K562 (cell line): Measurements from ENCODE around the gene TAL1. TPM values are rescaled to one million over a fixed set of nuclear protein-coding genes. Genes with fewer than 3 reads are reported as not detected.
A peak's percentile ranks its signal among the peaks of the same experiment; 100 is the strongest.

Experiments
- CBX1 ChIP-seq: sonication (generic); IDR thresholded peaks from 2 replicates; pipeline ENCODE4 v1.6.1; 2016; ENCODE audit warnings: antibody characterized with exemption, low read depth, mild to moderate bottlenecking
- GABPB2 ChIP-seq: fragments of 250-450 bp; sonication (Bioruptor Pico); conservative IDR thresholded peaks from 2 replicates; pipeline ENCODE4 v1.5.1; 2021; ENCODE audit warnings: mild to moderate bottlenecking
- NFYB ChIP-seq: IDR thresholded peaks from 2 replicates; pipeline ENCODE4 v1.6.1; 2011; ENCODE audit warnings: mild to moderate bottlenecking, moderate library complexity; ENCODE audit not compliant: insufficient read length; ENCODE audit errors: extremely low read depth
- NR2C1 ChIP-seq, 2 experiments: fragments of 450-650 bp; IDR thresholded peaks; 2 replicates each; pipeline ENCODE4 v1.6.1; 2017; ENCODE audit warnings: mild to moderate bottlenecking in 2 of 2, antibody characterized with exemption in 1 of 2, inconsistent platforms in 1 of 2, missing compliant biosample characterization in 1 of 2, missing genetic modification characterization in 1 of 2
- PML ChIP-seq: IDR thresholded peaks from 2 replicates; pipeline ENCODE4 v1.6.1; 2012; ENCODE audit warnings: low read length, inconsistent platforms
- RBBP5 ChIP-seq: fragments of 200-600 bp; sonication (generic); IDR thresholded peaks from 2 replicates; pipeline ENCODE4 v1.6.1; 2012; ENCODE audit warnings: borderline replicate concordance, mild to moderate bottlenecking, low read length, control low read depth, inconsistent platforms; ENCODE audit not compliant: insufficient read depth, poor library complexity, severe bottlenecking
- SOX6 ChIP-seq: fragments of 450-650 bp; IDR thresholded peaks from 2 replicates; pipeline ENCODE4 v1.6.1; 2014; ENCODE audit warnings: mild to moderate bottlenecking
- SPI1 ChIP-seq: IDR thresholded peaks from 2 replicates; pipeline ENCODE4 v1.6.1; 2011; ENCODE audit warnings: low read depth, low read length, control low read depth, borderline replicate concordance
- ZEB2 ChIP-seq: fragments of 450-650 bp; IDR thresholded peaks from 2 replicates; pipeline ENCODE4 v1.6.1; 2016
- ZNF24 ChIP-seq: fragments of 450-650 bp; IDR thresholded peaks from 2 replicates; pipeline ENCODE4 v1.6.1; 2016
- ZNF589 ChIP-seq: fragments of 200-800 bp; sonication (Bioruptor generic); IDR thresholded peaks from 2 replicates; pipeline ENCODE4 v1.6.1; 2016; ENCODE audit warnings: low read depth, missing genetic modification characterization, missing compliant biosample characterization
- ZNF717 ChIP-seq: fragments of 250-450 bp; sonication (Bioruptor Pico); IDR thresholded peaks from 2 replicates; pipeline ENCODE4 v1.5.0; 2021
- polyA plus RNA-seq, 8 experiments: library from polyadenylated mRNA; depleted of rRNA in 4 of 8; stranded (reverse) in 5 of 8; unstranded in 3 of 8; fragments of >200 nt; fragmentation: Nextera tagmentation in 2 of 8; fragmentation: Illumina TruSeq in 1 of 8; extraction: Ambion mirVana in 2 of 8; extraction: Trizol in 1 of 8; gene quantifications; 2 replicates each; pipeline versions ENCODE4 v1.2.1 to v1.2.3, GENCODE V29; 2011 to 2014; ENCODE audit warnings: inconsistent platforms in 1 of 8, missing spikeins in 1 of 8
- total RNA-seq, 7 experiments: library from RNA; depleted of rRNA in 6 of 7; stranded (reverse); fragments of >200 nt in 6 of 7; fragmentation: Illumina TruSeq in 2 of 7; extraction: Trizol in 2 of 7; gene quantifications; 2 replicates each; pipeline versions ENCODE4 v1.2.1 to v1.2.3, GENCODE V29; 2011 to 2021; ENCODE audit warnings: low replicate concordance in 1 of 7
- TF ChIP-seq, protein P1 (sequence below): fragments of 250-450 bp; sonication (Bioruptor Pico); IDR thresholded peaks from 2 replicates; pipeline ENCODE4 v1.8.0; 2022; ENCODE audit warnings: moderate library complexity, mild to moderate bottlenecking, inconsistent platforms
- TF ChIP-seq, protein P2 (sequence below): sonication (generic); formaldehyde crosslinking; IDR thresholded peaks from 2 replicates; pipeline ENCODE4 v1.9.0; 2022; ENCODE audit warnings: mild to moderate bottlenecking, missing genetic modification reagents
- TF ChIP-seq, protein P3 (sequence below): fragments of 200-400 bp; formaldehyde crosslinking; IDR thresholded peaks from 2 replicates; pipeline ENCODE4 v1.6.1; 2017; ENCODE audit warnings: mild to moderate bottlenecking, low read depth, low read length, moderate library complexity
- TF ChIP-seq, protein P4 (sequence below): sonication (generic); formaldehyde crosslinking; IDR thresholded peaks from 2 replicates; pipeline ENCODE4 v1.8.0; 2022; ENCODE audit warnings: mild to moderate bottlenecking, missing genetic modification reagents
- TF ChIP-seq, protein P5 (sequence below): fragments of 450-650 bp; IDR thresholded peaks from 2 replicates; pipeline ENCODE4 v1.6.1; 2018; ENCODE audit not compliant: partially characterized antibody

Gene TAL1
- total and polyA plus RNA-seq, 9 of the 15 experiments (the other 6 are each of a cell fraction or from before 2014, with no cell fraction given): 18.5 to 106 (median 59.7) TPM

DNA sequence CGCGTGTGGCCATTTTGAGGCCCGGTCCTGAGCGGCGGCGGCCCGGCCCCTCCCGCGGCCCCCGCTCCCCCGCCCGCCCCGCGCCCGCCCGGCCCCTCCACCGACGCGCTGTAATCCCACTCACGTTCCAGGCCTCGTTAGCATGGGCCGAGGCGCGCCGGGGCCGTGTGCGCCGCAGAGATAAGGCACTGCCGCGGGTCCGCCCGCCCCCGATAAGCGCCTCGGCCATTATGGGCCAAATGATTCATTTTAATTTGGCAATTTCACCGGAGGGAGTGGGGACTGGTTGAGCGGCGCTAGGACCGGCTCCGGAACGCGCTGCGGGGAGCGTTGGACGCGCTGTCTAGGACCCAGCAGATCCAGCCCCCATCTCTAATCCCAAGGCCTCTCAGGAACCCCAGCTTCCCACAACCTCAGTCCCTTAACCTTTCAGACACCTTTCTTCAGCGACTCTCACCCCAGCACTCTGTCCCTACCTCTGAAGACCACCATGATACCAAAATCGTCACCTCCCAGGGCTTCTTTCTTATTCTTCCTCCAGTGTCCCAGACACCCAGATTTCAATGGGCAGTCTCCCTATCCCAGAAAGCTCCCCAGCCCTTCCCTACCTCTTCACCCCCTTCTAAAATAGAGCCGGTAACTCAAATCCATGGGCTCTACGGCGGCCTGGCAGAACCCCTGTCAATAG is at the start of gene TAL1 (continued):
- TF ChIP-seq ZNF589 (CRISPR knock-in tag): peak; percentile 95
- TF ChIP-seq PML: peak; percentile 95
- TF ChIP-seq, protein P1, sequence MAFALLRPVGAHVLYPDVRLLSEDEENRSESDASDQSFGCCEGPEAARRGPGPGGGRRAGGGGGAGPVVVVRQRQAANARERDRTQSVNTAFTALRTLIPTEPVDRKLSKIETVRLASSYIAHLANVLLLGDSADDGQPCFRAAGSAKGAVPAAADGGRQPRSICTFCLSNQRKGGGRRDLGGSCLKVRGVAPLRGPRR (CRISPR knock-in tag): no peak
- TF ChIP-seq, protein P2, sequence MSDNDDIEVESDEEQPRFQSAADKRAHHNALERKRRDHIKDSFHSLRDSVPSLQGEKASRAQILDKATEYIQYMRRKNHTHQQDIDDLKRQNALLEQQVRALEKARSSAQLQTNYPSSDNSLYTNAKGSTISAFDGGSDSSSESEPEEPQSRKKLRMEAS (CRISPR knock-in tag): peak; percentile 65; the same call in 1 of the 2 replicates
- TF ChIP-seq, protein P3, sequence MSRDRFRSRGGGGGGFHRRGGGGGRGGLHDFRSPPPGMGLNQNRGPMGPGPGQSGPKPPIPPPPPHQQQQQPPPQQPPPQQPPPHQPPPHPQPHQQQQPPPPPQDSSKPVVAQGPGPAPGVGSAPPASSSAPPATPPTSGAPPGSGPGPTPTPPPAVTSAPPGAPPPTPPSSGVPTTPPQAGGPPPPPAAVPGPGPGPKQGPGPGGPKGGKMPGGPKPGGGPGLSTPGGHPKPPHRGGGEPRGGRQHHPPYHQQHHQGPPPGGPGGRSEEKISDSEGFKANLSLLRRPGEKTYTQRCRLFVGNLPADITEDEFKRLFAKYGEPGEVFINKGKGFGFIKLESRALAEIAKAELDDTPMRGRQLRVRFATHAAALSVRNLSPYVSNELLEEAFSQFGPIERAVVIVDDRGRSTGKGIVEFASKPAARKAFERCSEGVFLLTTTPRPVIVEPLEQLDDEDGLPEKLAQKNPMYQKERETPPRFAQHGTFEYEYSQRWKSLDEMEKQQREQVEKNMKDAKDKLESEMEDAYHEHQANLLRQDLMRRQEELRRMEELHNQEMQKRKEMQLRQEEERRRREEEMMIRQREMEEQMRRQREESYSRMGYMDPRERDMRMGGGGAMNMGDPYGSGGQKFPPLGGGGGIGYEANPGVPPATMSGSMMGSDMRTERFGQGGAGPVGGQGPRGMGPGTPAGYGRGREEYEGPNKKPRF: no peak
- no peak for TF ChIP-seq NFYB
- TF ChIP-seq, protein P4, sequence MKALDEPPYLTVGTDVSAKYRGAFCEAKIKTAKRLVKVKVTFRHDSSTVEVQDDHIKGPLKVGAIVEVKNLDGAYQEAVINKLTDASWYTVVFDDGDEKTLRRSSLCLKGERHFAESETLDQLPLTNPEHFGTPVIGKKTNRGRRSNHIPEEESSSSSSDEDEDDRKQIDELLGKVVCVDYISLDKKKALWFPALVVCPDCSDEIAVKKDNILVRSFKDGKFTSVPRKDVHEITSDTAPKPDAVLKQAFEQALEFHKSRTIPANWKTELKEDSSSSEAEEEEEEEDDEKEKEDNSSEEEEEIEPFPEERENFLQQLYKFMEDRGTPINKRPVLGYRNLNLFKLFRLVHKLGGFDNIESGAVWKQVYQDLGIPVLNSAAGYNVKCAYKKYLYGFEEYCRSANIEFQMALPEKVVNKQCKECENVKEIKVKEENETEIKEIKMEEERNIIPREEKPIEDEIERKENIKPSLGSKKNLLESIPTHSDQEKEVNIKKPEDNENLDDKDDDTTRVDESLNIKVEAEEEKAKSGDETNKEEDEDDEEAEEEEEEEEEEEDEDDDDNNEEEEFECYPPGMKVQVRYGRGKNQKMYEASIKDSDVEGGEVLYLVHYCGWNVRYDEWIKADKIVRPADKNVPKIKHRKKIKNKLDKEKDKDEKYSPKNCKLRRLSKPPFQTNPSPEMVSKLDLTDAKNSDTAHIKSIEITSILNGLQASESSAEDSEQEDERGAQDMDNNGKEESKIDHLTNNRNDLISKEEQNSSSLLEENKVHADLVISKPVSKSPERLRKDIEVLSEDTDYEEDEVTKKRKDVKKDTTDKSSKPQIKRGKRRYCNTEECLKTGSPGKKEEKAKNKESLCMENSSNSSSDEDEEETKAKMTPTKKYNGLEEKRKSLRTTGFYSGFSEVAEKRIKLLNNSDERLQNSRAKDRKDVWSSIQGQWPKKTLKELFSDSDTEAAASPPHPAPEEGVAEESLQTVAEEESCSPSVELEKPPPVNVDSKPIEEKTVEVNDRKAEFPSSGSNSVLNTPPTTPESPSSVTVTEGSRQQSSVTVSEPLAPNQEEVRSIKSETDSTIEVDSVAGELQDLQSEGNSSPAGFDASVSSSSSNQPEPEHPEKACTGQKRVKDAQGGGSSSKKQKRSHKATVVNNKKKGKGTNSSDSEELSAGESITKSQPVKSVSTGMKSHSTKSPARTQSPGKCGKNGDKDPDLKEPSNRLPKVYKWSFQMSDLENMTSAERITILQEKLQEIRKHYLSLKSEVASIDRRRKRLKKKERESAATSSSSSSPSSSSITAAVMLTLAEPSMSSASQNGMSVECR (CRISPR knock-in tag): no peak
- TF ChIP-seq, protein P5, sequence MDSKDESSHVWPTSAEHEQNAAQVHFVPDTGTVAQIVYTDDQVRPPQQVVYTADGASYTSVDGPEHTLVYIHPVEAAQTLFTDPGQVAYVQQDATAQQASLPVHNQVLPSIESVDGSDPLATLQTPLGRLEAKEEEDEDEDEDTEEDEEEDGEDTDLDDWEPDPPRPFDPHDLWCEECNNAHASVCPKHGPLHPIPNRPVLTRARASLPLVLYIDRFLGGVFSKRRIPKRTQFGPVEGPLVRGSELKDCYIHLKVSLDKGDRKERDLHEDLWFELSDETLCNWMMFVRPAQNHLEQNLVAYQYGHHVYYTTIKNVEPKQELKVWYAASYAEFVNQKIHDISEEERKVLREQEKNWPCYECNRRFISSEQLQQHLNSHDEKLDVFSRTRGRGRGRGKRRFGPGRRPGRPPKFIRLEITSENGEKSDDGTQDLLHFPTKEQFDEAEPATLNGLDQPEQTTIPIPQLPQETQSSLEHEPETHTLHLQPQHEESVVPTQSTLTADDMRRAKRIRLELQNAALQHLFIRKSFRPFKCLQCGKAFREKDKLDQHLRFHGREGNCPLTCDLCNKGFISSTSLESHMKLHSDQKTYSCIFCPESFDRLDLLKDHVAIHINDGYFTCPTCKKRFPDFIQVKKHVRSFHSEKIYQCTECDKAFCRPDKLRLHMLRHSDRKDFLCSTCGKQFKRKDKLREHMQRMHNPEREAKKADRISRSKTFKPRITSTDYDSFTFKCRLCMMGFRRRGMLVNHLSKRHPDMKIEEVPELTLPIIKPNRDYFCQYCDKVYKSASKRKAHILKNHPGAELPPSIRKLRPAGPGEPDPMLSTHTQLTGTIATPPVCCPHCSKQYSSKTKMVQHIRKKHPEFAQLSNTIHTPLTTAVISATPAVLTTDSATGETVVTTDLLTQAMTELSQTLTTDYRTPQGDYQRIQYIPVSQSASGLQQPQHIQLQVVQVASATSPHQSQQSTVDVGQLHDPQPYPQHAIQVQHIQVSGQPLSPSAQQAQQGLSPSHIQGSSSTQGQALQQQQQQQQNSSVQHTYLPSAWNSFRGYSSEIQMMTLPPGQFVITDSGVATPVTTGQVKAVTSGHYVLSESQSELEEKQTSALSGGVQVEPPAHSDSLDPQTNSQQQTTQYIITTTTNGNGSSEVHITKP: peak; percentile 59
- TF ChIP-seq ZNF24: peak; percentile 86; the same call in 1 of the 2 replicates
- TF ChIP-seq NR2C1 (IDR thresholded peaks at IDR 0.05): no peak
- 0 out of 2 replicates have a peak, but pooled peaks have one; percentile 46 for TF ChIP-seq NR2C1 (tag; IDR thresholded peaks at IDR 0.05)
- TF ChIP-seq ZNF717 (CRISPR knock-in tag): no peak
- no peak for TF ChIP-seq SPI1
- no peak for TF ChIP-seq RBBP5
- TF ChIP-seq GABPB2: no peak
- no peak for TF ChIP-seq ZEB2
- peak; percentile 56; the same call in 1 of the 2 replicates for TF ChIP-seq CBX1
- TF ChIP-seq SOX6: peak; percentile 98
